Measurements from ENCODE around the gene ORAI3.
A peak's percentile ranks its signal among the peaks of the same experiment; 100 is the strongest.
"Not testable (repeated sequence)": the region's sequence is repeated elsewhere in the genome, so short reads cannot be mapped to it uniquely, and the experiment has no call there.

Gene ORAI3

GRCh38 chr16:30931068-30931650, 17.7 kb upstream of the ORAI3 start:
- H3K79me2 ChIP-seq (ENCODE audit: control insufficient read depth, insufficient read depth, low read length, unreplicated experiment) = no peaks in the 10 kb centered on the region
- H3K27ac ChIP-seq (ENCODE audit: low read depth, low read length) = no peak overlapping the region
- H3K4me3 ChIP-seq (ENCODE audit: low read depth, low read length) = no peak overlapping the region
- no peaks in the 10 kb centered on the region for H3K36me3 ChIP-seq (ENCODE audit: insufficient read depth, low read length)
- no peaks in the 10 kb centered on the region for H3K27me3 ChIP-seq (ENCODE audit: insufficient read depth, low read length)
- no peaks in the 10 kb centered on the region for H3K4me1 ChIP-seq (ENCODE audit: control insufficient read depth, insufficient read depth, low read length, unreplicated experiment)
- H2AFZ ChIP-seq (ENCODE audit: low read length, unreplicated experiment) = no peak overlapping the region

GRCh38 chr16:30934827-30935557, 13.9 kb upstream of the ORAI3 start:
- Histone ChIP-seq H3K36me3 (ENCODE audit: insufficient read depth, low read length) (no peaks in the 10 kb centered on the region), H3K79me2 (ENCODE audit: control insufficient read depth, insufficient read depth, low read length, unreplicated experiment) (no peaks in the 10 kb centered on the region), H3K27me3 (ENCODE audit: insufficient read depth, low read length) (no peaks in the 10 kb centered on the region), H3K4me1 (ENCODE audit: control insufficient read depth, insufficient read depth, low read length, unreplicated experiment) (peaks cover 4% of the 10 kb centered on the region), H3K27ac (ENCODE audit: low read depth, low read length) (no peak overlapping the region), H2AFZ (ENCODE audit: low read length, unreplicated experiment) (no peak overlapping the region), H3K4me3 (ENCODE audit: low read depth, low read length) (no peak overlapping the region)

GRCh38 chr16:30937692-30938091, 11.2 kb upstream of the ORAI3 start:
- Histone ChIP-seq H3K36me3 (ENCODE audit: insufficient read depth, low read length) (no peaks in the 10 kb centered on the region), H3K27me3 (ENCODE audit: insufficient read depth, low read length) (no peaks in the 10 kb centered on the region), H2AFZ (ENCODE audit: low read length, unreplicated experiment) (no peak overlapping the region), H3K79me2 (ENCODE audit: control insufficient read depth, insufficient read depth, low read length, unreplicated experiment) (no peaks in the 10 kb centered on the region), H3K4me1 (ENCODE audit: control insufficient read depth, insufficient read depth, low read length, unreplicated experiment) (peaks cover 8% of the 10 kb centered on the region), H3K4me3 (ENCODE audit: low read depth, low read length) (no peak overlapping the region), H3K27ac (ENCODE audit: low read depth, low read length) (no peak overlapping the region)

- H3K27me3 ChIP-seq (ENCODE audit: insufficient read depth, low read length); H3K4me3 ChIP-seq (ENCODE audit: low read depth, low read length); H3K79me2 ChIP-seq (ENCODE audit: control insufficient read depth, insufficient read depth, low read length, unreplicated experiment); H3K36me3 ChIP-seq (ENCODE audit: insufficient read depth, low read length); H2AFZ ChIP-seq (ENCODE audit: low read length, unreplicated experiment); H3K4me1 ChIP-seq (ENCODE audit: control insufficient read depth, insufficient read depth, low read length, unreplicated experiment): not testable (repeated sequence)
- 0 out of 2 replicates have a peak overlapping the region, but pooled peaks have one; percentile 41 for H3K27ac ChIP-seq (ENCODE audit: low read depth, low read length)
These were observed 9.3 kb upstream of the ORAI3 start for GRCh38 chr16:30939571-30939970.

- H2AFZ ChIP-seq (ENCODE audit: low read length, unreplicated experiment) = no peak overlapping the region
- peaks cover 7% of the 10 kb centered on the region; the same call in 1 of the 2 replicates for H3K36me3 ChIP-seq (ENCODE audit: insufficient read depth, low read length)
- no peaks in the 10 kb centered on the region for H3K27me3 ChIP-seq (ENCODE audit: insufficient read depth, low read length)
- H3K27ac ChIP-seq (ENCODE audit: low read depth, low read length) = no peak overlapping the region
- H3K79me2 ChIP-seq (ENCODE audit: control insufficient read depth, insufficient read depth, low read length, unreplicated experiment) = no peaks in the 10 kb centered on the region
- peaks cover 8% of the 10 kb centered on the region for H3K4me1 ChIP-seq (ENCODE audit: control insufficient read depth, insufficient read depth, low read length, unreplicated experiment)
- H3K4me3 ChIP-seq (ENCODE audit: low read depth, low read length) = no peak overlapping the region
These were observed 7.1 kb upstream of the ORAI3 start for GRCh38 chr16:30941600-30942425.

- no peaks in the 10 kb centered on the region for H3K27me3 ChIP-seq (ENCODE audit: insufficient read depth, low read length)
- no peaks in the 10 kb centered on the region for H3K79me2 ChIP-seq (ENCODE audit: control insufficient read depth, insufficient read depth, low read length, unreplicated experiment)
- H2AFZ ChIP-seq (ENCODE audit: low read length, unreplicated experiment) = no peak overlapping the region
- peaks cover 8% of the 10 kb centered on the region for H3K4me1 ChIP-seq (ENCODE audit: control insufficient read depth, insufficient read depth, low read length, unreplicated experiment)
- no peak overlapping the region for H3K4me3 ChIP-seq (ENCODE audit: low read depth, low read length)
- peaks cover 7% of the 10 kb centered on the region; the same call in 1 of the 2 replicates for H3K36me3 ChIP-seq (ENCODE audit: insufficient read depth, low read length)
- H3K27ac ChIP-seq (ENCODE audit: low read depth, low read length) = no peak overlapping the region
These were observed 6.5 kb upstream of the ORAI3 start for GRCh38 chr16:30942426-30942806.

- Histone ChIP-seq H3K27me3 (ENCODE audit: insufficient read depth, low read length) (no peaks in the 10 kb centered on the region), H3K4me3 (ENCODE audit: low read depth, low read length) (no peak overlapping the region), H3K27ac (ENCODE audit: low read depth, low read length) (no peak overlapping the region), H3K79me2 (ENCODE audit: control insufficient read depth, insufficient read depth, low read length, unreplicated experiment) (peaks cover 4% of the 10 kb centered on the region), H2AFZ (ENCODE audit: low read length, unreplicated experiment) (no peak overlapping the region), H3K4me1 (ENCODE audit: control insufficient read depth, insufficient read depth, low read length, unreplicated experiment) (peaks cover 8% of the 10 kb centered on the region), H3K36me3 (ENCODE audit: insufficient read depth, low read length) (peaks cover 7% of the 10 kb centered on the region; the same call in 1 of the 2 replicates)
These were observed 4.5 kb upstream of the ORAI3 start for GRCh38 chr16:30944352-30944751.

GRCh38 chr16:30946671-30947540, 2.0 kb upstream of the ORAI3 start:
- Histone ChIP-seq H2AFZ (ENCODE audit: low read length, unreplicated experiment) (no peak overlapping the region), H3K4me3 (ENCODE audit: low read depth, low read length) (no peak overlapping the region), H3K79me2 (ENCODE audit: control insufficient read depth, insufficient read depth, low read length, unreplicated experiment) (peaks cover 16% of the 10 kb centered on the region), H3K4me1 (ENCODE audit: control insufficient read depth, insufficient read depth, low read length, unreplicated experiment) (peaks cover 13% of the 10 kb centered on the region), H3K27me3 (ENCODE audit: insufficient read depth, low read length) (no peaks in the 10 kb centered on the region), H3K27ac (ENCODE audit: low read depth, low read length) (no peak overlapping the region), H3K36me3 (ENCODE audit: insufficient read depth, low read length) (peaks cover 7% of the 10 kb centered on the region; the same call in 1 of the 2 replicates)

- H3K27me3 ChIP-seq (ENCODE audit: insufficient read depth, low read length) = no peaks in the 10 kb centered on the region
- H3K27ac ChIP-seq (ENCODE audit: low read depth, low read length) = peak overlapping the region; percentile 71
- peaks cover 13% of the 10 kb centered on the region for H3K4me1 ChIP-seq (ENCODE audit: control insufficient read depth, insufficient read depth, low read length, unreplicated experiment)
- H3K79me2 ChIP-seq (ENCODE audit: control insufficient read depth, insufficient read depth, low read length, unreplicated experiment) = peaks cover 16% of the 10 kb centered on the region
- no peak overlapping the region for H3K4me3 ChIP-seq (ENCODE audit: low read depth, low read length)
- no peak overlapping the region for H2AFZ ChIP-seq (ENCODE audit: low read length, unreplicated experiment)
- peaks cover 7% of the 10 kb centered on the region; the same call in 1 of the 2 replicates for H3K36me3 ChIP-seq (ENCODE audit: insufficient read depth, low read length)
These were observed 1.4 kb upstream of the ORAI3 start for GRCh38 chr16:30947541-30947858.

Data from ACC112 (cell line).